ENCODE measurements around the gene DDIT4.

Gene DDIT4

GRCh38 chr10:72319416-72320254 is 45.9 kb downstream of the DDIT4 start:
- DNase-seq: peak; percentile 89

DNA sequence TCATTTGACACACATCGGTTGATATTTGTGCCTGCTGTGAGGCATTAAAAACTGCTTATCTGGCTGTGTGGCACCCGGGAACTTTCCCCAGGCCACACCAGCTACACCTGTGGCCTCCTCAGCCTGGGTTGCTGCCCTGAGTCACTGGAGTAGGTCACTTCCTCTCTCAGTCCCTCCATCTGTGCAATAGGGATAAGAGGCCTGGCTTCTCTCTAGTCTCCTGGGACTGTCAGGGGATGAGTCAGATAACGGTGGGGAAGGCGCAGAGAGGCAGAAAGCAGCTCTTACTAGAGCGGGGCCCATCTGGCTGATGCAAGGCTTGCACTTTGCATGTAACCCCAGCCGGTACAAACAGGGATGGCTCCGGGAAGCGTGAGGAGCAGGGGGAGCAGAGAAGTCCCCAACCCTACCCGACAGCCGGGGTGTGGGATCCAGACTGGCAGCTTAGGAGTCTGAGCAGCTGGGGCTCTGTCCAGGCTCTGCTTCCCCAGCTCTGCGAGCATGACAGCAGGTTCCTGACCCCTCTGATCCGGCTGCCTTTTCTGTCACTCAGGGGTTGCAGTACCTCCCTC is 47.0 kb downstream of the DDIT4 start:
- peak; percentile 89 for DNase-seq

DNA sequence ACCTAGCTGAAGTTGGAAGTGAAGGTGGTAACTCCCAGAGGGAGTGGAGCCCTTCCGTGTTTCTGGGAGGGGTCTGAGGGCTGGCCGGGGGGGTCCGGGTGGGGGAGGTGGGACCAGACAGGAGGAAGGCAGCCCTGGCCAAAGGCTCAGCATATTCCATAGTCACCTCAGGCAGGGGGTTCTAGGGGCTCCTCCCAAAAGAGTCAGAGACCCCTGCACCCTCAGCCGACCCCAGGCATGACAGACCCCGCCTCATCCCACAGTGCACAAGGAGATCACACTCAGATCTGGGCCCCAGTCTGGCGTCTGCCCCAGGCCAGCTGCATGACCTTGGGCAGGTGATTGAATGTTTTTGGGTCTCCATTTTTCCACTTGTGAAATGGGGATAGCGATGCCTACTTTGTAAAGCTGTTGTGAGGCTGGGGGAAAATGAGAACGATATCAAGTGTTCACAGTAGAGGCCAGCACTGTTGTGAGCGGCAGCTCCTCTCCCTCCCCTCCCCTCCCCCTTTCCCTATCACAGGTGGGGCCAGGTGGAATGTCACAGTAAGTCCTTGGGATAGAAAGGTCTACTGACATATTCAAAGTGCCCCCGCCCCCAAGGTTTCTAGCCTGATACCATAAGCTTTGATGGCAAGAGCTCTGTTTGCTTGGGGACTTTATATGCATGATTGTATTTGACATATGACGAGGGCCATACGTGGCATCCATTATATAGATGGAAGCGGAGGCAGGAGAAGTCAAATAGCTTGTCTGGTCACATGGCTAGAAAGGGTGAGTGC is 47.7 kb downstream of the DDIT4 start:
- DNase-seq: no peak

- DNase-seq: no peak
Observed at GRCh38 chr10:72322030-72322279, 48.2 kb downstream of the DDIT4 start.

DNA sequence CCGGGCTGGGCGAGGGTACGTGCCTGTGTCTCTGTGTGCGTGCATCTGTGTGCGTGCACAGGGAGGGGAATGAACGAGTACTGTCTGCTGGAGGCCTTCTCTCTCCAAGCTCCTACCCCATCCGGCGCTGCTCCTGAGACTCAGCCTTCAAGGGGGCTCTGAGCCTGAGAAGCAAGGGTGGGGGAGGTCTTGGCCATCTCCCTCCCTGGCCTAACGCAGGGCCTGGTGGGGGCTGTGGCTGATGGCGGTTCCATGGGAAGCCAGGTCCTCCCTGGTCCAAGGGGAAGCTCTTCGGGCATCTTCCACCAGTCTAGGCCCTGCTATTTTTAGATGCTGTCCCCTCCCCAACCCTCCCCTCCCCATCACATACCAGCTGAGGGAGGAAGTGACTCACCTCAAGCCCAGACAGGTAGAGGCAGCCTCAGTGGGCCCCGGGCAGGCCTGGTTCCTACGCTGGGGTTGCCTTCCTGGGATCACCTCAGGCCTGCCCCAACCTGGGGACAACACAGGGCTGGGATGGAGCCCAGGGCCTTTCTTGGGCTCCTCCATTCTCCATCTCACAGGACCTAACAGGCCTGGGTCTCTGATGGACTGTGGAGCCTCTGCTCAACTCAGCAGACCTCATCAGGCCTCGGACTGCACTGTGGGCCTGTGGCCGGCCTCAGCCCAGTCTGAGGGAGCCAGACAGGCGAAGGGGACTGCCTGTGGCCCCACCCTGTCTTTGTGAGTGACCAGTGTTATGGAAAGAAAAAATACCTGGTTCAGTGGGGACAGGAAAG is 48.7 kb downstream of the DDIT4 start:
- no peak for DNase-seq

GRCh38 chr10:72323108-72323749 is 49.5 kb downstream of the DDIT4 start:
- no peak for DNase-seq

GRCh38 chr10:72323771-72324191 is 50.1 kb downstream of the DDIT4 start:
- DNase-seq: no peak
